Ramos (cell line): ENCODE measurements around the gene NUDT16.

Experiments used
- in situ Hi-C: fragments of 300-500 bp; cut with MboI; formaldehyde crosslinking; loops from one replicate; pipeline ENCODE4 v1.14.3; 2022; ENCODE audit warnings: low sequenced_read_pairs; ENCODE audit not compliant: unreplicated experiment

Gene NUDT16

DNA sequence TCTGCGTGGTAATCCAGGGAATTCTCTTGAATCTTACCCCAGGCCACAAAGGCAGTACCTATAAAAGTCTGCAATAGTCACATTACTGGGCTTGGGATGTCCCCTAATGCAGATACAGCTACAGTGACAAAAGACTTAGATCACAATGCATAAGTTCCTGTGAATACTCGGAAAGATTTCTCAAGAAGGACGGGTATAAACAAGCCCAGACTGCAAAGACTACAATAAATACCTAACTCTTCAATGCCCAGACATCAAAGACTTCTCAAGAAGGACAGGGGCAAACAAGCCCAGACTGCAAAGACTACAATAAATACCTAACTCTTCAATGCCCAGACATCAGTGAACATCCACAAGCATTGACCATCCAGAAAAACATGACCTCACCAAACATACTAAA, 50.9 kb downstream of the NUDT16 start:
- in situ Hi-C loops, result no loop called here

DNA sequence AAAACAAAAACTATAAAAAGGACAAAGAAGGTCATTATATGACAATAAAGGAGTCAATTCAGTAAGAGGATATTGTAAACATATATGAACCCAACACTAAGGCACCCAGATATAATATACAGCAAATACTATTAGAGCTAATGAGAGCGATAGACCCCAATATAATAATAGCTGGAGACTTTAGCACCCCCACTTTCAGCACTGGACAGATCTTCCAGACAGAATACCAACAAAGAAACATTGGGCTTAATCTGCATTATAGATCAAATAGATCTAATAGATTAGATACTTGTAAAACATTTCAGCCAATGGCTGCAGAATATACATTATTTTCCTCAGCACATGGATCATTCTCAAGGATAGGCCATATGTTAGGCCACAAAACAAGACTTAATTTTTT, 53.4 kb downstream of the NUDT16 start:
- in situ Hi-C loops, result no loop called here
